ENCODE data around the gene RHOH. TPM values are rescaled to one million over a fixed set of nuclear protein-coding genes. Genes with fewer than 3 reads are reported as not detected.
"Not testable (repeated sequence)": the region's sequence is repeated elsewhere in the genome, so short reads cannot be mapped to it uniquely, and the experiment has no call there.

RHOH gene
- total RNA-seq, 1 donor from 2014 or later = 11.2 TPM

DNA sequence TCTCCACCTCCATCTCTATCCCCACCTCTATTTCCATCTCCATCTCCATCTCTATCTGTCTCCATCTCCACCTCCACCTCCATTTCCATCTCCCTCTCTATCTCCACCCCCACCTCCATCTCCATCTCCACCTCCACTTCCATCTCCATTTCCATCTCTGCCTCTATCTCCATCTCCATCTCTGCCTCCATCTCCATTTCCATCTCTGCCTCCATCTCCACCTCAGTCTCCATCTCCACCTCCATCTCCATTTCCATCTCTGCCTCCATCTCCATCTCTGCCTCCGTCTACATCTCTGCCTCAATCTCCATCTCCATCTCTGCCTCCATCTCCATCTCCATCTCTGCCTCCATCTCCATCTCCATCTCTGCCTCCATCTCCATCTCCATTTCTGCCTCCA lies 97.5 kb downstream of the RHOH start:
- Histone ChIP-seq H3K4me3 (no peak overlapping the region), H3K36me3 (no peaks in the 10 kb centered on the region), H2AFZ (replicated peaks) (no peak overlapping the region), H4K20me1 (ENCODE audit: low read depth) (no peaks in the 10 kb centered on the region), H3K9me3 (ENCODE audit: low read depth) (no peaks in the 10 kb centered on the region), H3K79me2 (ENCODE audit: low read depth) (no peaks in the 10 kb centered on the region), H3K27me3 (no peaks in the 10 kb centered on the region), H3F3A (ENCODE audit: low read depth) (no peaks in the 10 kb centered on the region), H3K9ac (no peak overlapping the region), H3K4me2 (no peak overlapping the region), H3K4me1 (peaks cover 3% of the 10 kb centered on the region), H3K27ac (no peak overlapping the region)
- no peak overlapping the region for H3K4me3 Mint-ChIP-seq
- peaks cover 3% of the 10 kb centered on the region for H3K36me3 Mint-ChIP-seq
- H3K27me3 Mint-ChIP-seq (ENCODE audit: insufficient read depth, low read depth) = no peaks in the 10 kb centered on the region
- no peak overlapping the region for H3K27ac Mint-ChIP-seq
- TF ChIP-seq CTCF (IDR thresholded peaks at IDR 0.05) = no peak
- no peak for TF ChIP-seq EZH2 (IDR thresholded peaks at IDR 0.05)
- TF ChIP-seq EZH2phosphoT487 (IDR thresholded peaks at IDR 0.05) = no peak
- peaks cover 2% of the 10 kb centered on the region for H3K9me3 Mint-ChIP-seq
- peaks cover 13% of the 10 kb centered on the region for H3K4me1 Mint-ChIP-seq
- DNase-seq (ENCODE audit: low spot score) = no peak

GRCh38 chr4:40295030-40295429 lies 98.2 kb downstream of the RHOH start:
- H3F3A ChIP-seq (ENCODE audit: low read depth); H3K9me3 ChIP-seq (ENCODE audit: low read depth); H3K27me3 Mint-ChIP-seq (ENCODE audit: insufficient read depth, low read depth); H3K36me3 Mint-ChIP-seq; H3K4me1 Mint-ChIP-seq; H4K20me1 ChIP-seq (ENCODE audit: low read depth); H3K9ac ChIP-seq; H3K27ac Mint-ChIP-seq; H3K4me2 ChIP-seq; H3K79me2 ChIP-seq (ENCODE audit: low read depth); DNase-seq (ENCODE audit: low spot score); H3K36me3 ChIP-seq; H2AFZ ChIP-seq (replicated peaks); H3K4me3 Mint-ChIP-seq; H3K4me3 ChIP-seq; H3K4me1 ChIP-seq; H3K27ac ChIP-seq; H3K9me3 Mint-ChIP-seq; H3K27me3 ChIP-seq: not testable (repeated sequence)

- TF ChIP-seq EZH2phosphoT487 (IDR thresholded peaks at IDR 0.05) (no peak), EZH2 (IDR thresholded peaks at IDR 0.05) (no peak), CTCF (IDR thresholded peaks at IDR 0.05) (no peak)
Measured at GRCh38 chr4:40295572-40295971, 98.7 kb downstream of the RHOH start.

More at GRCh38 chr4:40295572-40295971, 98.7 kb downstream of the RHOH start:
- Histone ChIP-seq H3K36me3 (no peaks in the 10 kb centered on the region), H3K27ac (no peak overlapping the region), H3K4me1 (no peaks in the 10 kb centered on the region), H3F3A (ENCODE audit: low read depth) (no peaks in the 10 kb centered on the region), H2AFZ (replicated peaks) (no peak overlapping the region), H3K9me3 (ENCODE audit: low read depth) (no peaks in the 10 kb centered on the region), H3K4me3 (no peak overlapping the region), H4K20me1 (ENCODE audit: low read depth) (no peaks in the 10 kb centered on the region), H3K9ac (no peak overlapping the region), H3K79me2 (ENCODE audit: low read depth) (no peaks in the 10 kb centered on the region), H3K27me3 (no peaks in the 10 kb centered on the region), H3K4me2 (no peak overlapping the region)
- Mint-ChIP-seq H3K27me3 (ENCODE audit: insufficient read depth, low read depth) (no peaks in the 10 kb centered on the region), H3K36me3 (peaks cover 3% of the 10 kb centered on the region), H3K4me3 (no peak overlapping the region), H3K9me3 (peaks cover 2% of the 10 kb centered on the region), H3K27ac (no peak overlapping the region), H3K4me1 (peaks cover 3% of the 10 kb centered on the region)
- no peak for DNase-seq (ENCODE audit: low spot score)

Other genes starting within 250 kb of the RHOH start
- gene PDS5A, start 219.1 kb upstream of the RHOH start, total RNA-seq (ENCODE audit: low replicate concordance) = 75.2 and 132 TPM in 2 replicates
- 48.0 and 80.9 TPM in 2 replicates for gene N4BP2, start 140.2 kb upstream of the RHOH start, total RNA-seq (ENCODE audit: low replicate concordance)
- 0.67 and 2.5 TPM in 2 replicates for gene CHRNA9, start 138.3 kb downstream of the RHOH start, total RNA-seq (ENCODE audit: low replicate concordance)